T follicular helper cell (primary cell): Measurements from ENCODE around the gene NEMP1.
"Not testable (repeated sequence)": the region's sequence is repeated elsewhere in the genome, so short reads cannot be mapped to it uniquely, and the experiment has no call there.

Source experiments
- DNase-seq: peaks from one replicate; pipeline ENCODE4 v3.0.0-alpha.2; 2020; ENCODE audit warnings: low read depth

Gene NEMP1

DNA sequence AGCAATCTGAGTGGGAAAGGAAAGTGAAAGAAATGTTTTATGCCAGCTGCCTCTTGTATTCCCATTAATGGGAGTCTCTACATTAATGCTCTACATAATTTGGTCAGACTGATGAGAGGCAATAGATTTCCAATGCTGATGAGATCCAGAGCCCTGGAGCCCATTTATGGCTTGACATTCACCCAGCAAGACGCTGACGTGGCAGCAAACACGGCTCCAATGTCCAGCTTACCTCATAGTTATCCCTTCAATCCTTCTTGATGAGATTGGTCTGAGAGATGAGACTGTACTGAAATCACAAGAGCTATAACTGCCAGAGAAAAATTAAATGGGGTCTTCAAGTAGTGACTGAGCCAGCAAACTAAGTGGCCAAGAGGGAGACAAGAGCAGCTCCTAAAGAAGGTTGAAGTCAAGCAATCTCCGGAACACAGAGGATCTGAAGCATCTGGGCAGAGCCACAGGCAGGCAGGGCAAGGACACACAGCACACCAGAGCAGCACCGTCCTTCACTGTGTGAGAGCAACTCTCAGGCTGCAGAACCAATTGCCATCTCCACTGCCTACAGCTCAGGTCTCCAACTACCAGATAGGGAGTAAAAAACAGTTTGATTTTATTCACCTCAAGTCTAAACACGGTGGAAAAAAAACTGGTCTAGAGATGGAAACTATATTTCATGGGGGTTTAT, 21.4 kb downstream of the NEMP1 start:
- no peak for DNase-seq

GRCh38 chr12:57055824-57056223, 22.8 kb downstream of the NEMP1 start:
- DNase-seq: no peak

DNA sequence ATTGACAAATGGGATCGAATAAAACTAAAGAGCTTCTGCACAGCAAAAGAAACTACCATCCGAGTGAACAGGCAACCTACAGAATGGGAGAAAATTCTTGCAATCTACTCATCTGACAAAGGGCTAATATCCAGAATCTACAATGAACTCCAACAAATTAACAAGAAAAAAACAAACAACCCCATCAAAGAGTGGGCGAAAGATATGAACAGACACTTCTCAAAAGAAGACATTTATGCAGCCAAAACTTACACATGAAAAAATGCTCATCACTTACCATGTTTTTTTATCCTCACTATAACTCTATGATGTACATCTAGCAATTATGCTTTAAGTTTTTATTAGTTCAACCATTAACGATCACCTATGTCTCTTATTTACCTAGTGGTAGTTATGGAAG, 24.7 kb downstream of the NEMP1 start:
- DNase-seq: not testable (repeated sequence)

- DNase-seq: not testable (repeated sequence)
Measured at GRCh38 chr12:57053146-57053545, 25.4 kb downstream of the NEMP1 start.

GRCh38 chr12:57051011-57051410, 27.6 kb downstream of the NEMP1 start:
- DNase-seq: no peak

DNA sequence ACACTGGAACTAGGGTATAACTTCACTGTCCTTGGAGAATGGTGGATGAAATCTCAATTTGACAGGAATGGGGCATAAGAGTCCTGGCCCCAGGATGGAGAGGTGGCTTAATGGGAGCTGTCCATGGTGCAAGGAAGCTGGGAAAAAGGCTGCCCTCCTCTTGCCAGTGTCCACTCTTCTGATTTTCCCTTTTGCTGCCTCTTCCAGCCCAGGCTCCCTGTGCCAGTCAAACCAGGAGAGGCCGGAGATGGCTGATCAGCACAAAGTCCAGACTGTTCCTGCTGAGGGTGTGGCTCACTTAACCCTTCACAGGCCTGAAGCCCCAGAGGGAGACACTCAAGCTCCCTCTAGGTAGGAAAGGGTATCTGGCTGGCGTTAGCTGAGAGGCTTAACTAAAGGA, 28.7 kb downstream of the NEMP1 start, which contains the start of gene MYO1A:
MYO1A (minus strand) TSS at position 240 of the 400 bp plus-strand sequence. CDS start 1,806 bp downstream, outside the sequence.
- no peak for DNase-seq

GRCh38 chr12:57049119-57049446, 29.5 kb downstream of the NEMP1 start:
- no peak for DNase-seq

DNA sequence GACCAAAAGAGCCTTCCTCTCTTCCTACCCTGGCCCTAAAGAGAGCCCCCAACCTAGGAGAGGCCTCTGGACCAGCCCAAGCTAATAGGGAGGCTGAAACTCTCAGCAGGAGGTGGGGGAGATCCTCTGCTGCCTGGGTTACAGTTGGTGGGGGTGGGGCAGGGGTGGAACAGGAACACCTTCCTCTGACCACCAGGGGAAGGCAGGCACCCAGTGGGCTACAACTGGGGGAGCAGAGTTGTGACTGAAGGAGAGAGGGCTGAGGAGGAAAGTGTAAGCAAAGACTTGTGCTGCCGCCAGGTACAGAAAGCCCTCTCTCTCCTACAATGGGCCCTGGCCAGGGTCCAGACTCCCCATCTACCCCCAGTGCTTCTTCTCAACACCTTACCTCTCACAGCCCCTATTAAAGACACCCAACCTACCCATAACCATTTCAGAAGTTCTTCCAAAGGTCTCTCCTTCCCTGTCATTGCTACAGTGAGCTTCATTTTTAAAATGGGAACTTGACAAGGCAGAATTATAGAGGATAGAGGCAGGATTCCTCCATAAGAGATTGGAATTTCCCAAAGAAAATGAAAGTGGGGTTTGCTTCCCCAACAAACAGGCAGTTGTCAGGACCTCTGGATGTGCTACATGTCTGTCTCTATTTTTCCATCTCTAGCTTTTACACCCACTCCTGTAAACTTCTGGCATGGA, 30.0 kb downstream of the NEMP1 start:
- DNase-seq: no peak

- no peak for DNase-seq
Measured at GRCh38 chr12:57047981-57048380, 30.6 kb downstream of the NEMP1 start.

GRCh38 chr12:57046947-57047890, 31.4 kb downstream of the NEMP1 start:
- DNase-seq: no peak

GRCh38 chr12:57046086-57046791, 32.4 kb downstream of the NEMP1 start:
- no peak for DNase-seq

- no peak for DNase-seq
Measured at GRCh38 chr12:57044889-57045288, 33.7 kb downstream of the NEMP1 start.

GRCh38 chr12:57044468-57044867, 34.1 kb downstream of the NEMP1 start:
- DNase-seq: no peak

DNA sequence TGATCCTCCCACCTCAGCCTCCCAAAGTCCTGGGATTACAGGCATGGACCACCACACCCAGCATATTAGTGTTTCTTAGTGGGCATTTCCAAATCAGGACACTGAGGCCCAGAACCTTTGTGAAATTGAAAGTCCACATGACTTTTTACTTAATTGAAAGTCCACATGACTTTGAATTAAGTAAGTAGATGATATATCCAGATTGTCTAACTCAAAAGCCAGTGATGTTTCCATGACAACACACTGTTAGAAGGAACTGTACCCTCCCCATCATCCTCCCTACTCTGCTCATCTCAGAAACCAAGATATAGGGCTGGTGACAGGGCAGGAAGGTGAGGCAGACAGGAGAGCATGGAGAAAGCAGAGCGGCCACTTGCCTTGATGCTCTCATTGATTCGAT, 35.9 kb downstream of the NEMP1 start:
- no peak for DNase-seq

GRCh38 chr12:57040750-57041149, 37.8 kb downstream of the NEMP1 start:
- no peak for DNase-seq

GRCh38 chr12:57040211-57040610, 38.4 kb downstream of the NEMP1 start:
- no peak for DNase-seq

- DNase-seq: no peak
Measured at GRCh38 chr12:57039016-57039798, 39.4 kb downstream of the NEMP1 start.

DNA sequence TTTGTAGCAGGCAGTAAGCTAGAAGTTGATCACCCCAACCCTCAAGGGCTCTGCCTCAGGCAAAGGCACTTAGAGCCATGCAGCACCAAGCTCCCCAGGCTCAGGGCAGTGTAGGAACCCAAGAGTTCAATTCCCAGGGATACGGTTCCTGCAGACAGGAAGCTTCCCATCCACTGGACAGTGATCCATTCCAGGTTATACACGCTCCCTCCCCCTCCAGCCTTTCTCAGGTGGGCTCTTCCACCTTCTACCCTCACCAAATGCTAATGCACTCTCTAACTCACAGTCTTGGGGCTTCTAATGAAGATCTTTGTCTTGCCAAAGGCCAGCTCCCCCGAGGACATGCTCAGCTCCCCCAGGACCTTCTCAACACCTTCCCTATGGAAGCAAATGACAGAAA, 41.3 kb downstream of the NEMP1 start:
- no peak for DNase-seq

DNA sequence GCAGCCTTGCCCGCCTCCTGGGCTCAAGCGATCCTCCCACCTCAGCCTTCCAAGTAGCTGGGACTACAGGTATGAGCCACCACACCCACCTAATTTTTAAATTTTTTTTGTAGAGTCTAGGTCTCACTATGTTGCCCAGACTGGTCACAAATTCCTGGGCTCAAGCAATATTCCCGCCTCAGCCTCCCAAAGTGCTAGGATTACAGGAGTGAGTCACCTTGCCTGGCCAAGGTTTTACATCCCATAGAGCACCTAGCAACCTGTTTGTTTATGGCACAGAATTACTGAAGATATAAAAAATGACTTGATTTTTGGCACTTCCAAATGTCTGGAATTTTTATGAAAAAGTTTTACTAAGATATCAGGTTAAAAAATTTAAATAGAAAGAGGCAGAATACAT, 45.2 kb downstream of the NEMP1 start:
- DNase-seq: no peak

DNA sequence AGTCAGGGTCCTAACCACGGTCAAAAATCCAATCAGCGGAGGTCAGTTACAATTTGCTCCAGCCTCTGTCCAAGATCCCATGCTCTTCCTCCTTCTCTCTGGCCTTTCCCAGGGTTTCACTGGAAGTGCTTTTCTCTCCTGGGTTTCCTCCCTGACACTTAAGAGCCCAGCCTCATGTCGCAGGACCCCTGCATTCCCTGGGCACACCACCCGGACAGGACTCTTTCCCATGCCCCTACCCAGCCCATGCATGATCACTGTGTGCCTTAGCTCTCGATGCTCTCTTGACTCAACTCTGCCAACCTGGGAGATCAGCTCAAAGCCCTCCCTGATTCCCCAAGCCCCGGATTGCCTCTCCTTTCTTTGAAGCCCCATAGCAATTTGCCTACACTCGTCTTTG, 46.8 kb downstream of the NEMP1 start:
- DNase-seq: no peak

DNA sequence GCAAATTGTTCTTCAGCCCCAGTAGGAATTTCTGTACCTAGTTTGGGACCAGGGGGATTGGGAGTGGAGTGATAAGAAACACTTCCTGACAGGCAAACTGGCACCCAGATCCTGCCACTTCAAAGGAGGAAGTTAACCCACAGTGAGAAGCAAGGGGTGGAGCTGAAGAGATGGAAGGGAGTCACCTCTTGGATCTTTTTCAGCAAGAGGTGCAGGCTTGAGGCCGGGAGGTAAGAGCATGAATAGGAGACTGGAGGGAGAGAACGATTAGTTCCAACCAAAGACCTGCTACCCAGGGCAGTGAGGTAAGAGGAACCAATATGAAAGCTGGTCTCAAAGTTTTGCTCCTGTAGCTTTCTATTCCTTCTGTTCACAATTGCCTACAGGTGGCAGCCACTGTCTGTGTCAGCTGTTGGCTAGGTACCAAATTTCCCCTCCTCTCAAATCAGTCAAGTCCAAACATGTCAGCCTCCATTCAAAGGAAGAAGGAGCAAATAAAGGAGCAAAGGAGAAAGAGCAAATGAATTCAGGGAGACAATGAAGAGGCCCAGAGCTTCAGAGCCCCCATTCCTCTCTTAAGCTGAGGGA, 47.4 kb downstream of the NEMP1 start:
- DNase-seq: no peak
